GOT3 (cell line): ENCODE measurements around the gene LYST.
"Not testable (repeated sequence)": the region's sequence is repeated elsewhere in the genome, so short reads cannot be mapped to it uniquely, and the experiment has no call there.

Source experiments
- DNase-seq: peaks from one replicate; lab custom pipeline; 2025; ENCODE audit warnings: mixed read lengths; lab: John Stamatoyannopoulos, UW

Gene LYST

GRCh38 chr1:235858766-235859165, 7.9 kb downstream of the LYST start:
- no peak for DNase-seq

GRCh38 chr1:235857756-235858155, 8.9 kb downstream of the LYST start:
- no peak for DNase-seq

- DNase-seq: no peak
These were observed 10.8 kb downstream of the LYST start for GRCh38 chr1:235855811-235856429.

- no peak for DNase-seq
These were observed 12.4 kb downstream of the LYST start for GRCh38 chr1:235854347-235854746.

- no peak for DNase-seq
These were observed 13.1 kb downstream of the LYST start for GRCh38 chr1:235853653-235854052.

GRCh38 chr1:235852887-235853286, 13.8 kb downstream of the LYST start:
- no peak for DNase-seq

GRCh38 chr1:235851939-235852338, 14.8 kb downstream of the LYST start:
- no peak for DNase-seq

GRCh38 chr1:235848251-235848650, 18.5 kb downstream of the LYST start:
- not testable (repeated sequence) for DNase-seq

- DNase-seq: not testable (repeated sequence)
These were observed 21.0 kb downstream of the LYST start for GRCh38 chr1:235845656-235846107.

- DNase-seq: no peak
These were observed 21.9 kb downstream of the LYST start for GRCh38 chr1:235844776-235845175.

GRCh38 chr1:235843461-235843961, 23.2 kb downstream of the LYST start:
- no peak for DNase-seq

- DNase-seq: no peak
These were observed 24.7 kb downstream of the LYST start for GRCh38 chr1:235841938-235842545.

GRCh38 chr1:235838021-235838420, 28.7 kb downstream of the LYST start:
- no peak for DNase-seq

- DNase-seq: no peak
These were observed 31.5 kb downstream of the LYST start for GRCh38 chr1:235835226-235835625.

- no peak for DNase-seq
These were observed 32.1 kb downstream of the LYST start for GRCh38 chr1:235834620-235835019.

GRCh38 chr1:235832011-235832410, 34.7 kb downstream of the LYST start:
- DNase-seq: no peak

GRCh38 chr1:235831148-235831547, 35.6 kb downstream of the LYST start:
- DNase-seq: no peak

- no peak for DNase-seq
These were observed 40.4 kb downstream of the LYST start for GRCh38 chr1:235826102-235826854.

GRCh38 chr1:235825229-235825628, 41.5 kb downstream of the LYST start:
- DNase-seq: no peak

GRCh38 chr1:235823684-235824083, 43.0 kb downstream of the LYST start:
- no peak for DNase-seq

GRCh38 chr1:235822685-235823084, 44.0 kb downstream of the LYST start:
- no peak for DNase-seq

- DNase-seq: no peak
These were observed 45.2 kb downstream of the LYST start for GRCh38 chr1:235821361-235821981.

- no peak for DNase-seq
These were observed 46.6 kb downstream of the LYST start for GRCh38 chr1:235820061-235820460.
